A549 treated with DMSO at 1 μM for 4 hours (cell line): ENCODE results near the gene ARID3A. TPM values are rescaled to one million over a fixed set of nuclear protein-coding genes. Genes with fewer than 3 reads are reported as not detected.

Source experiments
- total RNA-seq: library from RNA; stranded (reverse); fragments of 200-300 nt; extraction: Qiagen RNA extraction; gene quantifications from 5 replicates; pipeline ENCODE4 v1.2.3, GENCODE V29; 2022; ENCODE audit warnings: low read depth

The ARID3A gene, protein sequence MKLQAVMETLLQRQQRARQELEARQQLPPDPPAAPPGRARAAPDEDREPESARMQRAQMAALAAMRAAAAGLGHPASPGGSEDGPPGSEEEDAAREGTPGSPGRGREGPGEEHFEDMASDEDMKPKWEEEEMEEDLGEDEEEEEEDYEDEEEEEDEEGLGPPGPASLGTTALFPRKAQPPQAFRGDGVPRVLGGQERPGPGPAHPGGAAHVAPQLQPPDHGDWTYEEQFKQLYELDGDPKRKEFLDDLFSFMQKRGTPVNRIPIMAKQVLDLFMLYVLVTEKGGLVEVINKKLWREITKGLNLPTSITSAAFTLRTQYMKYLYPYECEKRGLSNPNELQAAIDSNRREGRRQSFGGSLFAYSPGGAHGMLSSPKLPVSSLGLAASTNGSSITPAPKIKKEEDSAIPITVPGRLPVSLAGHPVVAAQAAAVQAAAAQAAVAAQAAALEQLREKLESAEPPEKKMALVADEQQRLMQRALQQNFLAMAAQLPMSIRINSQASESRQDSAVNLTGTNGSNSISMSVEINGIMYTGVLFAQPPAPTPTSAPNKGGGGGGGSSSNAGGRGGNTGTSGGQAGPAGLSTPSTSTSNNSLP
- total RNA-seq, result 3.3 to 6.5 TPM (median 5.0 TPM) in 5 replicates

DNA sequence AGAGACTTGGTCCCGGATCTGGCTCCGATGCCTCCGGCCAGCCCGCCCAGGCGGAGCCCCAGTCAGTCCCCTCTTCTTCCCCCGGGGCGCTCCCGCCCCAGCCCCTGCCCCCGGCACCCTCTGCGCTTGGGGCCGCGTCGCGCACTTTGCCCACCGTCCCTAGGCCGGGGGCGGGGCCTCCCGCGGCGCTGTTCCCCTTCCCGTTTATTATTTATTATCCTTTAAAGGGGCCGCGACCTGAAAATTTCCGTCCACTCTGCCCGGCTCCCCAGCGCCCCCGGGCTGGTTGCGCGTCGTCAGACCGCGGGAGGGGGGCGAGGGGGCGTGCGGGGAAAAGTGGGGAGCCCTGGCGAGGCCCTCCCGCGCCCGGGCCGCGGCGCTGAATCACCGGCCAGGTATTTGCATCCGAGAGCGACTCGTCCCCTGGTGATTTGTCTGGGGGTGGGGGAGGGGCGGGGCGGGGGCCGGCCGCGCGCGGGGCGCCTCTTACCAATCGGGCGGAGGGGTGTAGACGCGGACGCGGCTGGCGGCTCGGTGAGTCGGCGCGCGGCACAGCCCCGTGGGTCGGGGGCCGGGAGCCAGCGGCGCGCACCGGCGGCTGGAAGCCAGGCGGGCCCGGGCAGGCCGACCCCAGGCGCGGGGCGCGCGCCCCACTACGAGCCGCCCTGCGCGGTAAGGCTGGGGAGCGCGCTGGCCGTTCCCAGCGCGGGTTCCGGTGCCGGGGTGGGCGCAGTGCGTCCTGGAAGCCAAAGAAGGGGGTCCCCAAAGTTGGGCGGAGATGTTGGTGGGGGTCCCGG, at the start of gene ARID3A:
Gene ARID3A, plus strand, starts transcription at position 510 of the 797 bp plus-strand sequence. CDS start 3,494 bp downstream, outside the sequence.

DNA sequence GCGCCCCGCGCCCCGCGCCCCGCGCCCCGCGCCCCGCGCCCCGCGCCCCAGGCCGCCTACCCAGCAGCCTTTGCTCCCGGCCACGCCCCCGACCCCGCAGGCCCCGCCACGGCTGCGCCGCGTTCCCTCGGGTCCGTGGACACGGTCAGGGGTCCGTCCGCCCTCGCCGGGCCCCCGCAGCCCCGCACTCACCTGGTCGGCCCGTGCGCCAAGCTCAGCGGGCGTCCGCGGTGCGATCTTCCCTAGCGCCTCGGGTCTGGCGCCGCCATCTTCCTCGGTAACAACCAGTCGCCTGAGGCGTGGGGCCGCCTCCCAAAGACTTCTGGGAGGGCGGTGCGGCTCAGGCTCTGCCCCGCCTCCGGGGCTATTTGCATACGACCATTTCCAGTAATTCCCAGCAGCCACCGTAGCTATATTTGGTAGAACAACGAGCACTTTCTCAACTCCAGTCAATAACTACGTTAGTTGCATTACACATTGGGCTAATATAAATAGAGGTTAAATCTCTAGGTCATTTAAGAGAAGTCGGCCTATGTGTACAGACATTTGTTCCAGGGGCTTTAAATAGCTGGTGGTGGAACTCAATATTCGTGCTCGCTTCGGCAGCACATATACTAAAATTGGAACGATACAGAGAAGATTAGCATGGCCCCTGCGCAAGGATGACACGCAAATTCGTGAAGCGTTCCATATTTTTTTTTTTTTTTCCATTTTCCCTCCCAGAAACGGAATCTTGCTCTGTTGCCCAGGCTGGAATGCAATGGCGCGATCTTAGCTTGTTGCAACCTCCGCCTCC, 32.7 kb upstream of the ARID3A start, which contains the start of the genes MED16 and RNU6-9:
Gene MED16, minus strand, starts transcription at position 294 of the 796 bp plus-strand sequence. CDS start 2,056 bp downstream, outside the sequence.
Gene RNU6-9, plus strand, starts transcription at position 591 of the 796 bp plus-strand sequence.

DNA sequence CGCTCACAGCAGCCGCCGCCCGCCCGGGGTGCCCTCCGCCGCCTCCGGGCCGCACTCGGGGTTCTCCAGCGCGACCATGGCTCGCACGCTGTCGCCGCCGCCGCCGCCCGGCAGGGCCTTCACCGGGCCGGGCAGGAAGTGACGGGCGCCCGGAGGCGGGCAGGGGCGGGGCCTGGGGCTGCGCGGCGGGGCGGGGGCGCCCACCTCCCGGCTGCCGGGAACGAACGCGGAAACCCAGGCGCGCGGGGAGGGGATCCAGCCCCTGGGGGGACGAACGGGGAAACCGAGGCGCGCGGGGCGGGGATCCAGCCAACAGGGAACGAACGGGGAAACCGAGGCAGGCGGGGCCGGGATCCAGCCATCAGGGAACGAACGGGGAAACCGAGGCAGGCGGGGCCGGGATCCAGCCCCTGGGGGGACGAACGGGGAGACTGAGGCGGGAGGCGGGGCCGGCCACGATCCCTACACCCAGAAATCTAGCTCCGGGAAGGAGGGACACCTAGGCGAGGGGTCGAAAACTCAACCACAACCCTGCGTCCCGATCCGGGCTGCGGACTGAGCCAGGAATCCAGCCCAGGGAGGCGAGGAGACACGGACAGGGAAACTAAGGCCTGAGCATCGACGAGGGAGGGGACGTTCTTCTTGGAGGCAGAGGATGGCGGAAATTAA, 12.6 kb upstream of the ARID3A start, which contains the start of gene R3HDM4:
Gene R3HDM4, minus strand, starts transcription at position 140 of the 669 bp plus-strand sequence. Its CDS starts 62 bp downstream, at position 78.

DNA sequence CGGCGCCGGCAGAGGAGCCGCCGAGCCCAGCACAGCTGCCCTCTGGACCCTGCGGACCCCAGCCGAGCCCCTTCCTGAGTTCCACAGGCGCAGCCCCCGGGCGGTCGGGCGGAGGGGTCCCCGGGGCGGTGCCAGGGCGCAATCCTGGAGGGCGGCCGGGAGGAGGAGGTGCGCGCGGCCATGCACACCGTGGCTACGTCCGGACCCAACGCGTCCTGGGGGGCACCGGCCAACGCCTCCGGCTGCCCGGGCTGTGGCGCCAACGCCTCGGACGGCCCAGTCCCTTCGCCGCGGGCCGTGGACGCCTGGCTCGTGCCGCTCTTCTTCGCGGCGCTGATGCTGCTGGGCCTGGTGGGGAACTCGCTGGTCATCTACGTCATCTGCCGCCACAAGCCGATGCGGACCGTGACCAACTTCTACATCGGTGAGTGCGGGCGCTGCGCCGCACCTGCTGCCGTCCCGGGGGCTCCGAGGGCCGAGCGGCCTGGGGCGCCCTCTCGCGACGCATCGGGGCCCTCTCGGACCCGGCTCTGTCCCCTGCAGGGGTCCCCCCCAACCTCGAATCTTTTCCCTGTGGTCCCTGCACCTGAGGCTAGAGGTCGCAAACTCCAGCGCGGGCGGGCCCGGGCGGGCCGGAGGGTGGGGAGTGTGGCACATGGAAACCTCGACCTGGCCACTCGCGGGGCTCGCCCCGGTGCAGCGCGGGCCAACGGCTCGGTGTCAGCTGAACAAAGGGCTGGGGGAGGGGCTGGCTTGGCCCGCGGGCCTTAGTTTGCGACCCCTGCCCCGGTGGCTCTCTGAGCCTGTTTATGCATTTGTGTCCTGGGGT, 8.3 kb upstream of the ARID3A start, which contains the start of gene KISS1R:
Gene KISS1R, plus strand, starts transcription at position 11 of the 829 bp plus-strand sequence. Its CDS starts 170 bp downstream, at position 181.

DNA sequence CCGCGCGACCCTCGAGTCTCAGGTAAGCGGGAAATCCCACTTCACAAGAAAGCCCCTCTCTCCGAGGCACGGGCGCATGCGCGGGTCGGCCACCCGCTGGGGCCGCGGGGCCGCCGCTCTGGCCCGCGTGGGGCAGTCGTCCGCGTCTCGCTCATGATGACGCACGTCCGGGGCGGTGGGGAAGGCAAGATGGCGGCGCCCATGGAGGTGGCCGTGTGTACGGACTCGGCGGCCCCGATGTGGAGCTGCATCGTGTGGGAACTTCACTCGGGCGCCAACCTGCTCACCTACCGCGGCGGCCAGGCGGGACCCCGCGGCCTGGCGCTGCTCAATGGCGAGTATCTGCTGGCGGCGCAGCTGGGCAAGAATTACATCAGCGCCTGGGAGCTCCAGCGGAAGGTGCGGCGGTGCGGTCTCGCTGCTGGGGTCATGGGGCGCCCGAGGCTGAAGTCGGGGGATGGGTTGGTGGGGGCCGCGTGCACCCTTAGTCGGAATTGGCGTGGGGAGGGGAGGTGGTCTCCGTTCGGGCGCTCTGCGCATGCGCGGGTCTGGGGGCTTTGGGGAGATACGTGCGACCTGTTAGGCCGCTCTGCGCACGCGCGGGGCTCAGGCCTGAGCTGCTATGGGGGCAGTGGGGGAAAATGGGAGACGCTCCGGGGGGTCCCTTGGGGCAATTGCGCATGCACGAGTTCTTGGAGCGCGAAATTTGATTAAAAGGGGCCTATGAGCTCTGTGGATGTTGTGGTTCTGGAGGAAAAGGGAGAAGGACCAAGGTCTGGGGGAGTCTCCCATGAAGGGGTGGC, 58.5 kb downstream of the ARID3A start, which contains the start of gene WDR18:
Gene WDR18, plus strand, starts transcription at position 181 of the 803 bp plus-strand sequence. Its CDS starts 9 bp downstream, at position 190.

DNA sequence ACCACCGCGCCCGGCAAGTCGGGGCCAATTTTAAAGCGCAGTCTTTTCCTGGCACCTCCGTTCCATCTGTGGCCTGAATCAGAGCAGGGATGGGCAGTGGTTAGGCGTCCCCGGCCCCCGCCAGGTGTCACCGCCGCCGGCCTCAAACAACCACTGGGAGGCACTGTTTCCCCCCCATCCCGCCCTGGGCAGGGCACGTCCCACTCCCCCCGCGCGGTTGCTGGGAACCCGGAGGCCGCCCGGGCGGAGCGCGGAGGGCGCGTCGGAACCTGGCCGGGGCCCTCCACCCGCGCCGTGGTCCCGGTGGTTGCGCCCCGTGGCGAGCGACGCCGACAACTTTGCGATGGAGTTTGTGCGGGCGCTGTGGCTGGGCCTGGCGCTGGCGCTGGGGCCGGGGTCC, 74.3 kb downstream of the ARID3A start, which contains the start of gene GRIN3B:
Gene GRIN3B, plus strand, starts transcription at position 325 of the 400 bp plus-strand sequence. Its CDS starts 19 bp downstream, at position 344.

DNA sequence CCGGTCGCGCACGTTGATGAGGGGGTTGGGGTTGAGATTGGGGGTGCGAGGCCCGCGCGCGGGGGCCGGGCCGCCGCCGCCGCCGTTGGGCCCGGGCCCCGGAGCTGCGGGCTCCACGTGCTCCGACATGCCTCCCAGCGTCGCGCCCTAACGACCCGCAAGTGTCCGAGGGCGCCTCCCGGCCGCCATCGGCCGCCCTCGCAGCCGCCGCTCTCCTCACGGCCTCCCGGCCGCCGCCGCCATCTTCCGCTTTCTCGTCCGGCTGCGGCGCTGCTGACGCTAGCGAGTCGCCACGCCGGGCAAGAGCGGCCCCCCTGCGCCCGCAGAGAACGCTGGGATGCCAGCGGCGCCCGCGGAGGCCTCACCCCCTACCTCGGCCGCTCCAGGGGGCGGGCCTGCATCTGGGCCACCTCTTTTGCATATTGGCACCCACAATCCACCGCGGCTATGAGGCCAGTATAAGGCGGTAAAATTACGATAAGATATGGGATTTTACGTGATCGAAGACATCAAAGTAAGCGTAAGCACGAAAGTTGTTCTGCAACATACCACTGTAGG, 95.1 kb downstream of the ARID3A start, which contains the start of gene TMEM259:
Gene TMEM259, minus strand, starts transcription at position 256 of the 558 bp plus-strand sequence. Its CDS starts 127 bp downstream, at position 129.

Other genes starting within 250 kb of the ARID3A start
- 126 to 139 TPM (median 135 TPM) in 5 replicates for gene FSTL3, start 249.6 kb upstream of the ARID3A start, total RNA-seq
- gene PRSS57, start 230.6 kb upstream of the ARID3A start, total RNA-seq, result 0.09 to 0.31 TPM (median 0.12 TPM) in 4 of 5 replicates, not detected in the other
- gene PALM, start 217.1 kb upstream of the ARID3A start, total RNA-seq, result 11.5 to 17.0 TPM (median 13.6 TPM) in 5 replicates
- gene MISP, start 174.9 kb upstream of the ARID3A start, total RNA-seq, result 86.2 to 99.9 TPM (median 95.7 TPM) in 5 replicates
- 222 to 238 TPM (median 234 TPM) in 5 replicates for gene PTBP1, start 128.6 kb upstream of the ARID3A start, total RNA-seq
- 1.9 to 4.8 TPM (median 3.8 TPM) in 5 replicates for gene PLPPR3, start 104.1 kb upstream of the ARID3A start, total RNA-seq
- 0.14 to 0.34 TPM (median 0.22 TPM) in 4 of 5 replicates, not detected in the other for gene AZU1, start 98.2 kb upstream of the ARID3A start, total RNA-seq
- 0.24 to 0.36 TPM (median 0.28 TPM) in 5 replicates for gene PRTN3, start 85.0 kb upstream of the ARID3A start, total RNA-seq
- 0.13 to 0.17 TPM (median 0.14 TPM) in 3 of 5 replicates, not detected in the others for gene ELANE, start 73.7 kb upstream of the ARID3A start, total RNA-seq
- 8.2 to 19.0 TPM (median 16.7 TPM) in 5 replicates for gene CFD, start 66.4 kb upstream of the ARID3A start, total RNA-seq
- 10.9 to 20.5 TPM (median 18.7 TPM) in 5 replicates for gene MED16, start 32.8 kb upstream of the ARID3A start, total RNA-seq
- not detected in 5 replicates for gene RNU6-9, start 32.6 kb upstream of the ARID3A start, total RNA-seq
- 27.2 to 42.8 TPM (median 35.9 TPM) in 5 replicates for gene R3HDM4, start 12.8 kb upstream of the ARID3A start, total RNA-seq
- gene KISS1R, start 8.7 kb upstream of the ARID3A start, total RNA-seq, result 0.17 to 0.43 TPM (median 0.30 TPM) in 5 replicates
- gene WDR18, start 58.3 kb downstream of the ARID3A start, total RNA-seq, result 48.6 to 71.6 TPM (median 65.8 TPM) in 5 replicates
- gene GRIN3B, start 74.4 kb downstream of the ARID3A start, total RNA-seq, result 1.1 to 2.9 TPM (median 2.4 TPM) in 5 replicates
- 72.8 to 115 TPM (median 101 TPM) in 5 replicates for gene TMEM259, start 95.1 kb downstream of the ARID3A start, total RNA-seq
- gene RNU6-2, start 95.5 kb downstream of the ARID3A start, total RNA-seq, result not detected in 5 replicates
- gene CNN2, start 100.6 kb downstream of the ARID3A start, total RNA-seq, result 48.4 to 58.7 TPM (median 53.6 TPM) in 5 replicates
- gene ABCA7, start 114.1 kb downstream of the ARID3A start, total RNA-seq, result 4.6 to 9.3 TPM (median 8.6 TPM) in 5 replicates
- gene ARHGAP45, start 141.1 kb downstream of the ARID3A start, total RNA-seq, result 1.1 to 2.0 TPM (median 1.9 TPM) in 5 replicates
- gene POLR2E, start 169.3 kb downstream of the ARID3A start, total RNA-seq, result 197 to 246 TPM (median 217 TPM) in 5 replicates
- gene GPX4, start 178.0 kb downstream of the ARID3A start, total RNA-seq, result 425 to 478 TPM (median 449 TPM) in 5 replicates
- 31.3 to 51.9 TPM (median 45.6 TPM) in 5 replicates for gene SBNO2, start 248.2 kb downstream of the ARID3A start, total RNA-seq